OCI-LY7 (cell line): Measurements from ENCODE around the gene TTR. TPM values are rescaled to one million over a fixed set of nuclear protein-coding genes. Genes with fewer than 3 reads are reported as not detected.

Source experiments
- BruUV-seq: library from RNA; stranded (reverse); fragments of 400-500 nt; replicated peaks from 2 replicates; lab custom pipeline; 2021; lab: Mats Ljungman, UMichigan
- CTCF ChIA-PET: fragments of 300-600 bp; sonication (Branson Sonifier 250); formaldehyde crosslinking; loops from one replicate; lab custom pipeline; 2022; ENCODE audit warnings: antibody characterized with exemption; ENCODE audit not compliant: unreplicated experiment; lab: Charles Lee
- POLR2A ChIA-PET: fragments of 300-600 bp; sonication (Branson Sonifier 250); formaldehyde crosslinking; loops from one replicate; lab custom pipeline; 2022; ENCODE audit warnings: antibody characterized with exemption; lab: Charles Lee
- DNase-seq: peaks from one replicate; pipeline ENCODE4 v3.0.0-alpha.2; 2015; ENCODE audit warnings: low spot score
- H2AFZ ChIP-seq: fragments of 200-600 bp; sonication (generic), shearing (Covaris generic); 2 replicates; pipeline ENCODE4 v1.6.1; 2014; ENCODE audit warnings: mild to moderate bottlenecking, antibody characterized with exemption, low read length, moderate library complexity
- H3K27ac ChIP-seq: fragments of 200-600 bp; sonication (generic); 2 replicates; pipeline ENCODE4 v1.5.1; 2014; ENCODE audit warnings: mixed run types, low read depth, mild to moderate bottlenecking, moderate library complexity, low read length, inconsistent platforms; ENCODE audit not compliant: poor library complexity, severe bottlenecking
- H3K36me3 ChIP-seq: fragments of 200-600 bp; sonication (generic); 2 replicates; pipeline ENCODE4 v1.6.1; 2014; ENCODE audit warnings: mild to moderate bottlenecking, antibody characterized with exemption, low read length, moderate library complexity, mixed read lengths; ENCODE audit not compliant: insufficient read depth
- H3K4me1 ChIP-seq: fragments of 200-600 bp; sonication (generic); 2 replicates; pipeline ENCODE4 v1.5.1; 2014; ENCODE audit warnings: mild to moderate bottlenecking, low read length; ENCODE audit not compliant: insufficient read depth, poor library complexity, severe bottlenecking
- H3K4me2 ChIP-seq: fragments of 200-600 bp; sonication (generic); 2 replicates; pipeline ENCODE4 v1.6.1; 2014; ENCODE audit warnings: mild to moderate bottlenecking, low read length
- H3K4me3 ChIP-seq: fragments of 200-600 bp; sonication (generic); 2 replicates; pipeline ENCODE4 v1.5.1; 2014; ENCODE audit warnings: mild to moderate bottlenecking, low read depth, low read length; ENCODE audit not compliant: poor library complexity, severe bottlenecking
- H3K79me2 ChIP-seq: fragments of 200-600 bp; sonication (generic); 2 replicates; pipeline ENCODE4 v1.6.1; 2016; ENCODE audit warnings: low read depth, mild to moderate bottlenecking, low read length, moderate library complexity, mixed read lengths; ENCODE audit not compliant: insufficient read depth
- H3K9me2 ChIP-seq: fragments of 200-600 bp; sonication (generic); 2 replicates; pipeline ENCODE4 v1.6.1; 2016; ENCODE audit warnings: mild to moderate bottlenecking, low read length, mixed read lengths; ENCODE audit not compliant: insufficient read depth
- H3K9me3 ChIP-seq: fragments of 200-600 bp; sonication (generic); 2 replicates; pipeline ENCODE4 v1.6.1; 2014; ENCODE audit warnings: mild to moderate bottlenecking, mixed run types, low read length, mixed read lengths
- H4K20me1 ChIP-seq: fragments of 200-600 bp; sonication (generic); 2 replicates; pipeline ENCODE4 v1.6.1; 2014; ENCODE audit warnings: mild to moderate bottlenecking, antibody characterized with exemption, low read length, moderate library complexity, mixed read lengths; ENCODE audit not compliant: insufficient read depth
- EZH2phosphoT487 ChIP-seq: fragments of 200-600 bp; sonication (generic); IDR thresholded peaks from 2 replicates; pipeline ENCODE4 v1.6.1; 2018; ENCODE audit warnings: low read depth, borderline replicate concordance, mild to moderate bottlenecking, mixed run types, antibody characterized with exemption, low read length, moderate library complexity, mixed read lengths
- intact Hi-C: fragments of 100-400 bp; cut with micrococcal nuclease; formaldehyde crosslinking; loops from one replicate; pipeline ENCODE4 v1.10.0; 2022; ENCODE audit not compliant: unreplicated experiment
- total RNA-seq, 2 experiments: library from RNA; depleted of rRNA in 1 of 2; stranded (reverse); fragments of >200 nt in 1 of 2; shearing (Covaris generic) in 1 of 2; gene quantifications; 2 replicates each; pipeline ENCODE4 v1.2.3, GENCODE V29; 2014 to 2022
- TF ChIP-seq, protein P1 (sequence below): fragments of 200-600 bp; sonication (generic); conservative IDR thresholded peaks from 2 replicates; pipeline ENCODE4 v1.5.1; 2014; ENCODE audit warnings: mild to moderate bottlenecking, antibody characterized with exemption, low read length, moderate library complexity, mixed read lengths

Gene TTR
- total RNA-seq, 2 experiments from 2014 or later = not detected

GRCh38 chr18:31577195-31577594 lies 14.5 kb upstream of the TTR start:
- Histone ChIP-seq H2AFZ (peak overlapping the region; percentile 45; the same call in 1 of the 2 replicates), H4K20me1 (no peaks in the 10 kb centered on the region), H3K27ac (peak overlapping the region; percentile 99), H3K4me3 (peak overlapping the region; percentile 32), H3K79me2 (no peaks in the 10 kb centered on the region), H3K9me3 (peaks cover 6% of the 10 kb centered on the region; the same call in 1 of the 2 replicates), H3K4me1 (peaks cover 85% of the 10 kb centered on the region), H3K36me3 (no peaks in the 10 kb centered on the region), H3K9me2 (no peaks in the 10 kb centered on the region), H3K4me2 (peak overlapping the region; percentile 74)
- peak; percentile 69 for DNase-seq
- BruUV-seq = no TSS peak
- TF ChIP-seq, protein P1, sequence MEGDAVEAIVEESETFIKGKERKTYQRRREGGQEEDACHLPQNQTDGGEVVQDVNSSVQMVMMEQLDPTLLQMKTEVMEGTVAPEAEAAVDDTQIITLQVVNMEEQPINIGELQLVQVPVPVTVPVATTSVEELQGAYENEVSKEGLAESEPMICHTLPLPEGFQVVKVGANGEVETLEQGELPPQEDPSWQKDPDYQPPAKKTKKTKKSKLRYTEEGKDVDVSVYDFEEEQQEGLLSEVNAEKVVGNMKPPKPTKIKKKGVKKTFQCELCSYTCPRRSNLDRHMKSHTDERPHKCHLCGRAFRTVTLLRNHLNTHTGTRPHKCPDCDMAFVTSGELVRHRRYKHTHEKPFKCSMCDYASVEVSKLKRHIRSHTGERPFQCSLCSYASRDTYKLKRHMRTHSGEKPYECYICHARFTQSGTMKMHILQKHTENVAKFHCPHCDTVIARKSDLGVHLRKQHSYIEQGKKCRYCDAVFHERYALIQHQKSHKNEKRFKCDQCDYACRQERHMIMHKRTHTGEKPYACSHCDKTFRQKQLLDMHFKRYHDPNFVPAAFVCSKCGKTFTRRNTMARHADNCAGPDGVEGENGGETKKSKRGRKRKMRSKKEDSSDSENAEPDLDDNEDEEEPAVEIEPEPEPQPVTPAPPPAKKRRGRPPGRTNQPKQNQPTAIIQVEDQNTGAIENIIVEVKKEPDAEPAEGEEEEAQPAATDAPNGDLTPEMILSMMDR = no peak
- no peak for TF ChIP-seq EZH2phosphoT487
- POLR2A ChIA-PET = interaction anchor here (1.0 to 2.3 kb wide), 3 partner anchors 14 to 86 kb away, joined by 3 to 10 read pairs (median 4); no protein-coding TSS in a partner anchor
- CTCF ChIA-PET = no interaction called here
- intact Hi-C loops = loop anchor here (2.0 to 5.0 kb wide), 2 partner anchors 108 to 365 kb away; partner anchors contain the start of genes B4GALT6 and TRAPPC8

DNA sequence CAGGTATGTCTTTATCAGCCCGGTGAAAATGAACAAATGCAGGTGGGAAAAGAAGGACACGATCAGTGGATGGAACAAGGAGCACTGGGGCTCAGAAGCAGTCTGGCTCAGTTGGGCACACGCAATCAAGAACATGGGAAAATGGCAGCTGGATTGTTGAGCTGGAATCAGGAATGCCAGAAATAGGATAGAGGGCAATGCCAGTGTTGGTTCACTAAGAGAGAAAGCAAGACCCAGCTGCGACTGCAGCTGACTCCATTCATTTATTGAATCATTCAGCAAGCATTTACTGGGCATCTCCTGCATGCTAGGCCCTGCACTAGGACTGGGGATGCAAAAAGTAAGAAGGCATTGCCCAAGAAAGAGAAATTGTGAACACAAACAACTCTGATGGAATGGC lies 13.6 kb upstream of the TTR start:
- H3K4me3 ChIP-seq = no peak overlapping the region
- peak overlapping the region; percentile 99 for H3K27ac ChIP-seq
- H2AFZ ChIP-seq = peak overlapping the region; percentile 45; the same call in 1 of the 2 replicates
- no peaks in the 10 kb centered on the region for H3K79me2 ChIP-seq
- H3K9me2 ChIP-seq = no peaks in the 10 kb centered on the region
- intact Hi-C loops = loop anchor here (5.0 kb wide), 1 partner anchor 364 kb away; the partner anchor contains the start of gene TRAPPC8
- H3K9me3 ChIP-seq = peaks cover 6% of the 10 kb centered on the region; the same call in 1 of the 2 replicates
- DNase-seq = no peak
- no peak for TF ChIP-seq EZH2phosphoT487
- TF ChIP-seq, protein P1 = no peak
- no TSS peak for BruUV-seq
- peak overlapping the region; percentile 74 for H3K4me2 ChIP-seq
- no peaks in the 10 kb centered on the region for H4K20me1 ChIP-seq
- peaks cover 82% of the 10 kb centered on the region for H3K4me1 ChIP-seq
- ChIA-PET CTCF (no interaction called here), POLR2A (interaction anchor here (0.5 to 2.3 kb wide), 2 partner anchors 15 kb away, joined by 3 to 10 read pairs; no protein-coding TSS in a partner anchor)
- H3K36me3 ChIP-seq = no peaks in the 10 kb centered on the region

DNA sequence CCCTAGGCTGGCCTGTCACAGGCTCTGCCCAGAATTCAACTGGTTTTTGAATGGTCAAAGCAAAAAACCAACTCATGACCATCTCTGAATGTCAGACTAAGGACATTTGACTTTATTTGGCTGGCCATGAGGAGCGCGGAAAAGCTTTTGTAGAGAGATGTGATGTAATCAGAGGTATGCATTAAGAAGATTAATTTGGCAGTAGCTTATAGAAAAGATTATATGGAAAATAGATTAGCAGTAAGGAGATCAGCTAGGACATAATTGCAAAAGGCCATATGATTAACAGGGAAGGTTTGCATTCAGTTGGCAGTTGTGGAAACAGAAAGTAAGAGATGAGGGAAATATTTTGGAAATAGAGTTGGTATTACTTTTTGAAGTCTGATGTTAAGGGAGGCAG lies 12.3 kb upstream of the TTR start:
- peaks cover 71% of the 10 kb centered on the region for H3K4me1 ChIP-seq
- H2AFZ ChIP-seq = no peak overlapping the region
- DNase-seq = no peak
- H3K9me3 ChIP-seq = peaks cover 6% of the 10 kb centered on the region; the same call in 1 of the 2 replicates
- H3K4me2 ChIP-seq = no peak overlapping the region
- intact Hi-C loops = loop anchor here (5.0 kb wide), 1 partner anchor 363 kb away; the partner anchor contains the start of gene TRAPPC8
- BruUV-seq = no TSS peak
- ChIA-PET POLR2A (no interaction called here), CTCF (no interaction called here)
- no peak for TF ChIP-seq EZH2phosphoT487
- peak overlapping the region; percentile 24 for H3K27ac ChIP-seq
- H3K9me2 ChIP-seq = no peaks in the 10 kb centered on the region
- H3K4me3 ChIP-seq = no peak overlapping the region
- no peaks in the 10 kb centered on the region for H3K79me2 ChIP-seq
- no peaks in the 10 kb centered on the region for H3K36me3 ChIP-seq
- no peaks in the 10 kb centered on the region for H4K20me1 ChIP-seq
